NT2/D1 (cell line): Measurements from ENCODE around the gene UGT3A2.

Experiments used
- YY1 ChIP-seq: IDR thresholded peaks from 2 replicates; pipeline ENCODE4 v1.6.1; 2011; ENCODE audit not compliant: insufficient read length, insufficient read depth
- ZNF274 ChIP-seq: IDR thresholded peaks from 2 replicates; pipeline ENCODE4 v1.6.1; 2011; ENCODE audit warnings: mild to moderate bottlenecking, low read depth, low read length

DNA sequence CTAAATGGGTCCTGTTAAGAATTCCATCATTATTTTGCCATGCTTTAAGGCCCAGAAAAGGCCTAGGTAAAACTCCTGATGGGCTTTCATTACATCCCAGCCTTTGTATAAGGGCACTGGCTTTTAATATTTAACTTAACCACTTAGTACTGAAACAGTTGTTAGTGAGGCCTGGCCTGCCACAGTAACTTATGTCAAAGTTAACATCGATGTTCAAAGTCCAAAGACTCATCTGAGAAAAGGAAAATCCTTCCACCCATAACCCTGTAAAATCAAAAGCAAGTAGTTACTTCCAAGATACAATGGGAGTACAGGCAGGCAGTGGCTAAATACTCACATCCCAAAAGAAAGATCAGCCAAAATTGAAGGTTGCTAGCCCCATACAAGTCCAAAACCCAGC, 60.5 kb downstream of the UGT3A2 start:
- TF ChIP-seq YY1 (no peak), ZNF274 (no peak)
